ENCODE data around the gene PLK3. TPM values are rescaled to one million over a fixed set of nuclear protein-coding genes. Genes with fewer than 3 reads are reported as not detected.

PLK3 gene
- total and polyA plus RNA-seq, 9 of the 15 experiments (the other 6 are each of a cell fraction or from before 2014, with no cell fraction given) = 0.52 to 22.7 (median 11.0) TPM

DNA sequence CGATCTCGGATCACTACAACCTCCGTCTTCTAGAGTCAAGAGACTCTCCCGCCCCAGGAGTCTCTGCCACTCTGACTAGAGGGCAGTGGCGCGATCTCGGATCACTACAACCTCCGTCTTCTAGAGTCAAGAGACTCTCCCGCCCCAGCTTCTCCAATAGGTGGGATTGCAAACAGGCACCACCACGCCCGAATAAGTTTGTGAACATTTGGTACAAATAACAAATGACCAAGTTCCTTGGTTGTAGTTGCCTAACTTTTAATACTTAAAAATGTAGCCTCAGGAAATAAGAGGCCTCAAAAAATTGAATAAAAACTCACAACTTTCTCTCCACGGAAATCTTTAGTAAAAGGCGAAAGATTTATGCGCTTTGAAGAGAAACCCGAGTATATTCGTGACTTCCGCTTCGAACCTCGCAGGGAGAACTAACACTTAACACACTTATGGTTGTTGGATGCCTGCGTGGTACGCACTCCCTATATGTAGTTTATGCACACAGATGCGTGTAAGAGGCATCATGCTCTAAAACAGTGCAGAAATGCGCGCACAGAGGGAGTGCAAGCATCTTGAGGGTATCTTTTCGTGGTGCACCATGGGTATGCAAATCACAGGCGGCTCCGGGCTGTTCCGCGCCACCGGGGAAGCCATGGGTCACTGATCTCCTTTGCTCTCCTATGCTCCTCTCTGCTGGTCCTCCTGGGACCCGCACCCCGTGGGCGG, 19.6 kb downstream of the PLK3 start (continued):
- TF ChIP-seq NFIX (CRISPR knock-in tag; IDR thresholded peaks at IDR 0.05; ENCODE audit: low read depth) (no peak; the same call in 1 of the 2 replicates), RBM15 (IDR thresholded peaks at IDR 0.05; ENCODE audit: insufficient read depth, low read length) (no peak), ELF1 (tag; IDR thresholded peaks at IDR 0.05) (peak; percentile 93), NFE2L1 (tag; IDR thresholded peaks at IDR 0.05; ENCODE audit: borderline replicate concordance, low read depth) (no peak), ZNF311 (CRISPR knock-in tag; IDR thresholded peaks at IDR 0.05) (no peak), SMARCE1 (IDR thresholded peaks at IDR 0.05) (0 out of 2 replicates have a peak, but pooled peaks have one; percentile 8), CBX3 (IDR thresholded peaks at IDR 0.05; ENCODE audit: borderline replicate concordance in 1 of 2, low read length in 2 of 2) (peak in 1 of 2 experiments; percentile 86; a peak in 1 of 3 replicates), NBN (IDR thresholded peaks at IDR 0.05; ENCODE audit: low read depth) (peak; percentile 99), SMARCB1 (IDR thresholded peaks at IDR 0.05; ENCODE audit: insufficient read length, low read depth) (no peak), ZC3H11A (IDR thresholded peaks at IDR 0.05; ENCODE audit: low read depth, low read length) (peak; percentile 36; the same call in 1 of the 2 replicates), L3MBTL2 (IDR thresholded peaks at IDR 0.05) (peak; percentile 59), ZC3H8 (IDR thresholded peaks at IDR 0.05) (peak; percentile 99), DMBX1 (CRISPR knock-in tag; IDR thresholded peaks at IDR 0.05; ENCODE audit: borderline replicate concordance) (peak; percentile 5), NONO (IDR thresholded peaks at IDR 0.05; ENCODE audit: low read depth in 2 of 2, low read length in 1 of 2) (peak; percentile 66 to 88; a peak in 3 of 4 replicates), ETV6 (IDR thresholded peaks at IDR 0.05; ENCODE audit: borderline replicate concordance in 1 of 2, low read depth in 2 of 2, low read length in 1 of 2) (peak in 1 of 2 experiments; percentile 87; a peak in 2 of 4 replicates), ETV6 (CRISPR knock-in tag; IDR thresholded peaks at IDR 0.05; ENCODE audit: borderline replicate concordance) (peak; percentile 88; the same call in 1 of the 2 replicates), RAD21 (CRISPR knock-in tag; conservative IDR thresholded peaks at IDR 0.05 in 1 of 2, IDR thresholded peaks at IDR 0.05 in 1 of 2) (peak; percentile 41 to 53; a peak in 3 of 4 replicates), SMAD2 (IDR thresholded peaks at IDR 0.05; ENCODE audit: low read depth, low read length) (no peak), ZFP30 (CRISPR knock-in tag; IDR thresholded peaks at IDR 0.05; ENCODE audit: borderline replicate concordance) (peak; percentile 86; the same call in 1 of the 2 replicates), PTTG1 (tag; IDR thresholded peaks at IDR 0.05; ENCODE audit: low read depth) (peak; percentile 35; the same call in 1 of the 2 replicates), NR1H2 (CRISPR knock-in tag; IDR thresholded peaks at IDR 0.05) (peak; percentile 96), RBM14 (IDR thresholded peaks at IDR 0.05; ENCODE audit: borderline replicate concordance, insufficient read depth, low read depth, low read length) (no peak), NFYB (IDR thresholded peaks at IDR 0.05; ENCODE audit: extremely low read depth, insufficient read length) (no peak)
- TF ChIP-seq, protein P1, sequence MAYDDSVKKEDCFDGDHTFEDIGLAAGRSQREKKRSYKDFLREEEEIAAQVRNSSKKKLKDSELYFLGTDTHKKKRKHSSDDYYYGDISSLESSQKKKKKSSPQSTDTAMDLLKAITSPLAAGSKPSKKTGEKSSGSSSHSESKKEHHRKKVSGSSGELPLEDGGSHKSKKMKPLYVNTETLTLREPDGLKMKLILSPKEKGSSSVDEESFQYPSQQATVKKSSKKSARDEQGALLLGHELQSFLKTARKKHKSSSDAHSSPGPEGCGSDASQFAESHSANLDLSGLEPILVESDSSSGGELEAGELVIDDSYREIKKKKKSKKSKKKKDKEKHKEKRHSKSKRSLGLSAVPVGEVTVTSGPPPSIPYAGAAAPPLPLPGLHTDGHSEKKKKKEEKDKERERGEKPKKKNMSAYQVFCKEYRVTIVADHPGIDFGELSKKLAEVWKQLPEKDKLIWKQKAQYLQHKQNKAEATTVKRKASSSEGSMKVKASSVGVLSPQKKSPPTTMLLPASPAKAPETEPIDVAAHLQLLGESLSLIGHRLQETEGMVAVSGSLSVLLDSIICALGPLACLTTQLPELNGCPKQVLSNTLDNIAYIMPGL (CRISPR knock-in tag; IDR thresholded peaks at IDR 0.05) = no peak
- TF ChIP-seq, protein P2, sequence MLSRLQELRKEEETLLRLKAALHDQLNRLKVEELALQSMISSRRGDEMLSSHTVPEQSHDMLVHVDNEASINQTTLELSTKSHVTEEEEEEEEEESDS (CRISPR knock-in tag; IDR thresholded peaks at IDR 0.05) = peak; percentile 97
- TF ChIP-seq, protein P3, sequence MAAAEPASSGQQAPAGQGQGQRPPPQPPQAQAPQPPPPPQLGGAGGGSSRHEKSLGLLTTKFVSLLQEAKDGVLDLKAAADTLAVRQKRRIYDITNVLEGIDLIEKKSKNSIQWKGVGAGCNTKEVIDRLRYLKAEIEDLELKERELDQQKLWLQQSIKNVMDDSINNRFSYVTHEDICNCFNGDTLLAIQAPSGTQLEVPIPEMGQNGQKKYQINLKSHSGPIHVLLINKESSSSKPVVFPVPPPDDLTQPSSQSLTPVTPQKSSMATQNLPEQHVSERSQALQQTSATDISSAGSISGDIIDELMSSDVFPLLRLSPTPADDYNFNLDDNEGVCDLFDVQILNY (CRISPR knock-in tag; IDR thresholded peaks at IDR 0.05) = 0 out of 2 replicates have a peak, but pooled peaks have one; percentile 70
